Measurements from ENCODE around the gene FOXI3.
A peak's percentile ranks its signal among the peaks of the same experiment; 100 is the strongest.
"Not testable (repeated sequence)": the region's sequence is repeated elsewhere in the genome, so short reads cannot be mapped to it uniquely, and the experiment has no call there.

Gene FOXI3

DNA sequence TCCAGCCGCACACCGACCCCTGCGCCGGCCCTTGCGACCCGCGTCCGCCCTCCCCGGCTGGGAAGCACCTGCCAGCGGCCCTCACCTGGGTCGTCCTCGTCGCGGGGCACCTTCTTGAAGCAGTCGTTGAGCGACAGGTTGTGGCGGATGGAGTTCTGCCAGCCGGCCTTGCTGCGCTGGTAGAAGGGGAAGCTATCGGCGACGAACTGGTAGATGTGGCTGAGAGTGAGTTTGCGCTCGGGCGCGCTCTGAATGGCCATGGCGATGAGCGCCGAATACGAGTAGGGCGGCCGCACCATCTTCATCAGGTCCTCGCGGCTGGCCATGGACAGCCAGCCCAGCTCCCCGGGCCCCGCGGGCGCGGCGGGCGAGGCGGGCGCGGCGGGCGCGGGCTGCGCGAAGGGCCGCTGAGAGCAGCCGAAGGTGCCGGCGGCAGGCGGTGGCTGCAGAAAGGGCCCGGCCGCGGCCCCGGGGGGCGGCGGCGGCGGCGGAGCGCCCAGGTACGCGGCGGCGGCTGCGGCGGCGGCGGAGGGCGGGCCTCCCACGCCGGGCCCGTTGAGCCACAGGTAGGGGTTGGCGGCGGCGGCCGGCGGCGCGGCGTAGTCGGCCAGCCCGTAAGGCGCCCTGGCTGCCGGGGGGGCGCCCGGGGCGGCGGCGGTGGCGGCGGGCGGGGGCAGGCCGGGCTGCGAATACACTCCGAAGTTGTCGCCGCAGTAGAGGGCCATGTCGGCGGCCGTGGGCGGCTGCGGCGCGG lies 505 bp downstream of the FOXI3 start:
- peak; percentile 53 for DNase-seq
- peak overlapping the region; percentile 51 for H3K4me3 Mint-ChIP-seq
- H3K4me1 Mint-ChIP-seq (ENCODE audit: low read depth) = peaks cover 10% of the 10 kb centered on the region
- H3K36me3 Mint-ChIP-seq (ENCODE audit: low read depth) = no peaks in the 10 kb centered on the region
- H3K27me3 Mint-ChIP-seq = peaks cover 72% of the 10 kb centered on the region
- no peaks in the 10 kb centered on the region for H3K9me3 Mint-ChIP-seq
- no peak overlapping the region for H3K27ac Mint-ChIP-seq

DNA sequence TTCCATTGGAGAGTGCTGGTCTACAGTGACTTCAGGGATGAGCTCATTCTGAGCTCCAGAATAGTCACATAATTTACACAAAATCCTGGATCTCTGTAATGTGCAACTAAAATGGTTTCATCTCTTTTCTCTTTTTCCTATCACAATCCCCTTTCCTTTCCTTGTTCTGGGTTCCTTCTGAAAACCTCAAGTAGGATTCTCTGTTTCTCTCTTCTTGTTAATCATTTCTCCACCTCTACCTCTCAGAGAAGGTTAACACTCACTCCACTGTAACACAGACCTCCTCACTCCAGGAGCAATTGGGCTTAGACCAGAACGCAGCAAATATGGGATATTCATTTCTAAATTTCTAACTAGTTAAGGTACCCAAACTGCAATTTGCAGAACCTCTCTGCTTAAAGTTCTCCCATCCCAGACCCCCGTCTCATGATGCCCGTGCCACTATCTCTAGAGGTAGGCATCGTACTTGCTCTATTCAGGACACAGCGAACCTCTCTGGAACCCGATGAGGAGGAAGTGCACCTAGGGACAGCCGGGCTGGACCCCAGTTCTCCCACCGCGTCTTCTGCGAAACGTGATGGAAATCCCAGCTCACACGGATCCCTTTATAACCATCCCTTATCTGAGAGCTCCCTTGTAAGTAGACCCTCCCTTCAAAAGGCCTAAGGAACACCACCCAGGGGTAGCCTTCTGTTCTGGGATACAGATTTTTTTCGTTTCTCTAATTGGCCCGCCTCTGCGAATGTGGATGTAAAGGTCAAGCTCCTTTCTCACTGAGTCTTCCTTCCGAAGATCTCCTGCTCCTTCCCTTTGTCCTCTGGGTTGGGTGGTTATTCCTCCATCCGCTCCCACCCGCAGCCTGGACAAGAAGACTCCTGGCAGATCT lies 1.3 kb downstream of the FOXI3 start:
- peaks cover 10% of the 10 kb centered on the region for H3K4me1 Mint-ChIP-seq (ENCODE audit: low read depth)
- H3K27ac Mint-ChIP-seq = no peak overlapping the region
- H3K36me3 Mint-ChIP-seq (ENCODE audit: low read depth) = no peaks in the 10 kb centered on the region
- no peaks in the 10 kb centered on the region for H3K9me3 Mint-ChIP-seq
- peak; percentile 28 for DNase-seq
- H3K4me3 Mint-ChIP-seq = peak overlapping the region; percentile 51
- peaks cover 77% of the 10 kb centered on the region for H3K27me3 Mint-ChIP-seq

DNA sequence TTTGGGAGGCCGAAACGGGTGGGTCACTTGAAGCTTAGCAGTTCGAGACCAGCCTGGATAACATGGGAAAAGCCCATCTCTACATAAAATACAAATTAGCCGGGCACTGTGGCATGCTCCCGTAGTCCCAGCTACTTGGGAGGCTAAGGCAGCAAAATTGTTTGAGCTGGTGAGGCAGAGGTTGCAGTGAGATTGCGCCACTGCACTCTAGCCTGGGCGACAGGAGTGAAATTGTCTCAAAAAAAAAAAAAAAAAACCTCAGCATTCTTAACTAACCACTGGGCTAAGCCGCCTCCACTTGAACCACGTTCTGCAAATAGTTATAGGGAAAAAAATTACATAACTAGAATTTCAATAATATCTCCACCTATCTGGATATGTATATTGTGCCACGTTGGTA lies 2.3 kb downstream of the FOXI3 start:
- Mint-ChIP-seq H3K4me3 (no peak overlapping the region), H3K27ac (no peak overlapping the region), H3K9me3 (no peaks in the 10 kb centered on the region), H3K36me3 (ENCODE audit: low read depth) (no peaks in the 10 kb centered on the region), H3K4me1 (ENCODE audit: low read depth) (peaks cover 10% of the 10 kb centered on the region), H3K27me3 (peaks cover 75% of the 10 kb centered on the region)
- no peak for DNase-seq

DNA sequence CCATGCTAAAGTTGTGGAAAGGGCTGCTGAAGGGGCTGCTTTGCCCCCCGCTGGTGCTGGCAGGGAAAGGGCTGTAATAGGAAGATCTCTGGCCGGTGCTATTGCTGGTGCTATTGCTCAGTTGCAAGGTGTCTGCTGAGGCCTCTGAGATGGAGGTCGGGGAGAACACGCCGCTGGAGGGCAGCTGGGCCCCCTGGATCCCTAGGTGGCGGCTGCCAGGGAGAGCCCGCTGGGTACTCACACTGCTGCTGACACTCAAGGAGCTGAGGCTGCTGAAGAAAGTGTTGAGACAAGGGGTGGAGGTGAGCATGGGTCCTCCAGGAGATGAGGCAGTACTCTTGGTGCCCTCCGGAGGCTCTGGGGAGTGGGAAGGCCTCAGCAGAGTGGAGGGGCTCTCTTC lies 4.2 kb downstream of the FOXI3 start:
- H3K9me3 Mint-ChIP-seq = no peaks in the 10 kb centered on the region
- H3K27me3 Mint-ChIP-seq = peaks cover 73% of the 10 kb centered on the region
- H3K27ac Mint-ChIP-seq = no peak overlapping the region
- no peak for DNase-seq
- H3K4me1 Mint-ChIP-seq (ENCODE audit: low read depth) = peaks cover 10% of the 10 kb centered on the region
- H3K36me3 Mint-ChIP-seq (ENCODE audit: low read depth) = no peaks in the 10 kb centered on the region
- H3K4me3 Mint-ChIP-seq = no peak overlapping the region

DNA sequence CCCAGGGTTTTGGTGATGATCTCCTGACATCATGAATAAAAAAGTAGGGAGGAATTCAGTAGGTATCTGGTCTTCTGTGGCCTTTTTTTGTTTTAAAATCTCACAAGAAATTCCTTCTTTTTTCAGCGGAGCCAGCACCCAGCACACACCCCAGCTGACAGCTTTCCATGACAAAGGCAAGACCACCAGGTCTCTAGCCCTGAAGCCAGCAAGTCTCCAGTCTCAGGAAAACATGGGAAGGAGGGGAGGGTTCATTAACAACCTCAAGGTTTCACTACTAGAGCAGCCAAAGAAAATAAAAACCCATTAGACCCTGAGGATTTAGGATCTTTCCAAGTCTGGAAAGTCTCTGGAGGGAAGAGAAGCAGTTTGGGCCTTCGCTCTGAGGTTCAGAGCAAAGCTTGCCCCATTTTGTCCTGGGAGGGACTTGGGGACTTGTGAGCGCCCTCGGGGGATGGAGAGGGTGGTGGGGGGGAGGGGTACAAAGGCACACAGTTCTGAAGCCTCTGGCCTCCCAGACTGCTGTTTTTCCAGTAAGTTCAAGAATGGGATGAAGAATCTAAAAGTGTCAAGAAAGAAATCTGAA lies 9.0 kb downstream of the FOXI3 start:
- Mint-ChIP-seq H3K27ac (no peak overlapping the region), H3K4me3 (no peak overlapping the region), H3K9me3 (no peaks in the 10 kb centered on the region), H3K4me1 (ENCODE audit: low read depth) (no peaks in the 10 kb centered on the region), H3K36me3 (ENCODE audit: low read depth) (no peaks in the 10 kb centered on the region), H3K27me3 (peaks cover 68% of the 10 kb centered on the region)
- DNase-seq = no peak

DNA sequence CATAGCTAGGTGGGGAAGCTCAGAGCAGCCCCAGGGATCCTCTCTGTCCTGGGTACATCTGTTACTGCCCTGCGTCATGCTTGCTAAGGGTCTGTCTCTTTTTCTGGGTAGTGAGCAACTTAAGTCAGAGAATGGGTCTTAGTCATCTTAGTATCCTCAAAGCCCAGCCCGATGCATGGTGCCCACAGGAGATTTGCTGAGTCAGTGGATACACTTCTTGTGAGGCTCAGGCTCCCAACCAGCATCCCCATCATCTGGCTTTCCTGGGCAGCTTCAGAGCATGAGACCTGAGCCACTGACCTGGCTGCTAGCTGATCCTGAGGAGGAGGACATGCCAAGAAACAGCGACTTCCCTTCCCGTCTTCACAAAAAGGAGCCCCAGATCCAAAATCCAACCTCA lies 10.0 kb downstream of the FOXI3 start:
- no peak overlapping the region for H3K27ac Mint-ChIP-seq
- no peaks in the 10 kb centered on the region for H3K36me3 Mint-ChIP-seq (ENCODE audit: low read depth)
- no peak overlapping the region for H3K4me3 Mint-ChIP-seq
- no peaks in the 10 kb centered on the region for H3K9me3 Mint-ChIP-seq
- peaks cover 58% of the 10 kb centered on the region for H3K27me3 Mint-ChIP-seq
- no peaks in the 10 kb centered on the region for H3K4me1 Mint-ChIP-seq (ENCODE audit: low read depth)
- DNase-seq = no peak

DNA sequence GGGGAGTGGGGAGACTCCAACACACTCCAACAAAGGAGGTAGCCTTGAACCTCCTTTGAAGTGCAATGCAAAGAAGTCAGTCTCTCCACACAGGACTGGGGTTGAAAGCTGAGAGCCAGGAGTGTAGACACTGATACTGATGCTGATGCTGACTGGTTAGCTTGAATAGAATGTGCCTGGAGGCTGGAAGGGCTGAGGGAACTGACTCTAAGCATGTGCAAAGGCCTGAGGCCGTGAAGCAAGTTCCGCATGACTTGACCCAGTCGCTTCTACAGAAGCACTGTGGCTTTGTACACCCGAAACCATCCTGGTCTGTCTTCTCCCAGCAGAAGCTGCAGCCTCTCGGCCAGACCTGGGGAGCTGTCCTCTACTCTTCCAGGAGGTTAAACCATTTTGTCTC lies 10.4 kb downstream of the FOXI3 start:
- no peak for DNase-seq
- Mint-ChIP-seq H3K27ac (no peak overlapping the region), H3K4me1 (ENCODE audit: low read depth) (no peaks in the 10 kb centered on the region), H3K4me3 (no peak overlapping the region), H3K9me3 (no peaks in the 10 kb centered on the region), H3K36me3 (ENCODE audit: low read depth) (no peaks in the 10 kb centered on the region), H3K27me3 (peaks cover 56% of the 10 kb centered on the region)

DNA sequence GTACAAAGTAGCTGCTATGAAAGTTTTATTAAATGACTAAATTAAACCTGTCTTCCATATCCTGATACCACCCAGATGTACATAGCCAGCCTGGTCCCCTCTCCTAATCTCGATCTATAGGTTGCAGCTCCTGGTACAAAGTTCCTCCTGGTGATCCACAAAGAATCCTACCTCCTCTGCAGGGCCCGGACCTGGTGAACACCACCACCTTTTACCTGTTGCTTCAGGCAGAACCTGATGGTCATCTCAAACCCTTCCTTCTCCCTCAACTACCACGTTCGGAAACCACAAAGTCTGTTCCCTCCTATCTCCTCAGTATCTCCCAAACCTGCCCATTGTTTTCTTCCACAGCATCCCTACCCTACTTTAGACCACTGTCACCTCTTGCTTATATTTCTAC lies 15.5 kb downstream of the FOXI3 start:
- H3K9me3 Mint-ChIP-seq = peaks cover 5% of the 10 kb centered on the region
- no peaks in the 10 kb centered on the region for H3K4me1 Mint-ChIP-seq (ENCODE audit: low read depth)
- H3K27ac Mint-ChIP-seq = no peak overlapping the region
- H3K27me3 Mint-ChIP-seq = peaks cover 35% of the 10 kb centered on the region
- no peak overlapping the region for H3K4me3 Mint-ChIP-seq
- DNase-seq = no peak
- H3K36me3 Mint-ChIP-seq (ENCODE audit: low read depth) = no peaks in the 10 kb centered on the region

DNA sequence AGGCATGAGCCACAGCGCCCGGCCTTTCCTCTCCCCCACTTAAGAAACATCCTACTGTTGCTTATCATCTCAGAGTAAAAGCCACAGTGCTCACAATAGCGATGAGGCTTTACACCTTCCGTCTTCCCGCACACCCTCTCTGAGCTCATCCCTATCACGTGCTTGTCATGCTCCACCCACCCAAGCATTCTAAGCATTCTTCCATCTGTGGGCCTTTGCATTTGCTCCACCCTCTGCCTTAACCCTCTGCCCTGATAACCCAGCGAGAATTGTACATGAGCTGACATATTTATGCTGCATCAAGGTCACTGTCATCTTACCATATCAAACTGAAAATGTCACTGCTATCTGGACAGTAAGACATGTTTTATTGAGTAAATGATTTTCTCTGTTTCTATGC lies 22.6 kb downstream of the FOXI3 start:
- Mint-ChIP-seq H3K9me3 (peaks cover 8% of the 10 kb centered on the region), H3K4me3 (no peak overlapping the region), H3K36me3 (ENCODE audit: low read depth) (no peaks in the 10 kb centered on the region), H3K27me3 (no peaks in the 10 kb centered on the region), H3K4me1 (ENCODE audit: low read depth) (no peaks in the 10 kb centered on the region), H3K27ac (no peak overlapping the region)
- DNase-seq = no peak

DNA sequence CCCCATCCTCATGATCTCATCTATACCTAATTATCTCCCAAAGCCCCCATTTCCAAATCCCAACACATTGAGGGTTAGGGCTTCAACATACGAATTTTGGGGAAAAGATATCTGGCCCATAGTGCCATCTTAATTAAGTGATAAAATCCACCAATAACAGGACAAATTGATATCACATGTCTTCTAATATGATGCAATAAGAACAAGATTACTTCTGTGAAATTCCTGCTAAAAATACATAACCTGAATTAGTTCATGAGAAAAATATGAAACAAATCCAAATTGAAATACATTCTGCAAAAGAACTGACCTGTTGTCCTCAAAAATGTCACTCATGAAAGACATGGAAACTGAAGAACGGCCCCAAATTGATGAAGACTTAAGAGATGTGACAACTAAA lies 28.8 kb downstream of the FOXI3 start:
- Mint-ChIP-seq H3K4me3 (no peak overlapping the region), H3K27me3 (peaks cover 11% of the 10 kb centered on the region), H3K27ac (no peak overlapping the region)

DNA sequence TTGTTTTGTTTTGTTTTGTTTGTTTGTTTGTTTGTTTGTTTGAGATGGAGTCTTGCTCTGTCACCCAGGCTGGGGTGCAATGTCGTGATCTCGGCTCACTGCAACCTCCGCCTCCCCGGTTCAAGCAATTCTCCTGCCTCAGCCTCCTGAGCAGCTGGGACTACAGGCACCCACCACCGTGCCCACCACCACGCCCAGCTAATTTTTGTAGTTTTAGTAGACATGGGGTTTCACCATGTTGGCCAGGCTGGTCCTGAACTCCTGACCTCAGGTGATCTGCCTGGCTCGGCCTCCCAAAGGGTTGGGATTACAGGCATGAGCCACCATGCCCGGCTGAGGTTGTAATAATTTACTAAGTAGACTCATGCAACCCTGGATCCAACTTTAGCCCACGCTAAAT lies 33.4 kb downstream of the FOXI3 start:
- H3K4me1 Mint-ChIP-seq (ENCODE audit: low read depth); DNase-seq; H3K27ac Mint-ChIP-seq: not testable (repeated sequence)

More for the DNA sequence above, 28.8 kb downstream of the FOXI3 start:
- H3K36me3 Mint-ChIP-seq (ENCODE audit: low read depth) = no peaks in the 10 kb centered on the region
- H3K9me3 Mint-ChIP-seq = no peaks in the 10 kb centered on the region
- DNase-seq = no peak
- H3K4me1 Mint-ChIP-seq (ENCODE audit: low read depth) = no peaks in the 10 kb centered on the region

DNA sequence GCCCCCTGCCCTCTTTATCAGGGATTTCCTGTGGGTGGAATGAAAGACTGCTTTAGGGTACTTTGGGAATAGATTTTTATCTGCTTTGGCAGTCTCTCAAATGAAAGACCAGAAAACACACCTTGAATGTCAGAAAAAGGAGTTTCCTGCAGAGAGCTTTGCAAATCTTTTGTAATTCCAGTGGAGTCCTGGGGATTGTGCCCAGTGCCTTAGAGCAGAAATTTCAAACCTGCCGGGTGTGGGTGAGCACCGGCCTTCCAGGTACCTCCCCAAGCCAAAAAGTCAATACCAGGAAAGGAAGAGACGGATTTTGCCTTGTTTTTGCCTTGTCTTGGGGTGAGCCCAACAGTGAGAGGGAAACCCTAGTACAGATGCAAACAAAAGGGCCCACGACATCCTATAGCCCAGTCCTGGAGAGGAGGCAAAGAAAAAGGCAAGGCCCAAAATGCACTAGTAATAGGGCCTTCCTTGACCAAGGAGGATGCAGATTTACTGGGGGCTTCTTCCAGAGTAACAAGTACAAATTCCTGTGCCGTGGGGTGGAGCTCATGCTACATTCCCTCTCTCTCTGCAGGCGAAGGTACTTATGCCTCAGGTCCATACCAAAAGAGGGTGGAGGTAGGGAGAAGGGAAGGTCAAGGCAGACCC lies 36.4 kb downstream of the FOXI3 start:
- Mint-ChIP-seq H3K4me1 (ENCODE audit: low read depth) (no peaks in the 10 kb centered on the region), H3K27ac (no peak overlapping the region), H3K27me3 (peaks cover 22% of the 10 kb centered on the region), H3K4me3 (no peak overlapping the region), H3K9me3 (no peaks in the 10 kb centered on the region), H3K36me3 (ENCODE audit: low read depth) (no peaks in the 10 kb centered on the region)
- DNase-seq = no peak

More for the DNA sequence above, 33.4 kb downstream of the FOXI3 start:
- not testable (repeated sequence) for H3K36me3 Mint-ChIP-seq (ENCODE audit: low read depth); H3K4me3 Mint-ChIP-seq; H3K9me3 Mint-ChIP-seq
- H3K27me3 Mint-ChIP-seq = peaks cover 25% of the 10 kb centered on the region

DNA sequence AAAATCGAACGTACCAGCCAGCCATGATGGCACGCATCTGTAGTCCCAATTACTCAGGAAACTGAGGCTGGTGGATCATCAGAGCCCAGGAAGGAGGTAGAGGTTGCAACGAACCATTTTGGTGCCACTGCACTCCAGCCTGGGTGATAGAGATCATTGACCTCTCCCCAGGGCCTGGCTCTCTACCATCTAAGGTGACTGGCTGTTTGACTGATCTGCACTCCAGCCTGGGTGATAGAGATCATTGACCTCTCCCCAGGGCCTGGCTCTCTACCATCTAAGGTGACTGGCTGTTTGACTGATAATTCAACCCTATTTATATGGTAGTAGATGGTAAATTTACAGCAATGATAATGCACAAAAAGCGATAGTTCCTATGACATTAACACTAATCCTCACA lies 43.6 kb downstream of the FOXI3 start:
- H3K4me1 Mint-ChIP-seq (ENCODE audit: low read depth); H3K27ac Mint-ChIP-seq; H3K4me3 Mint-ChIP-seq; H3K9me3 Mint-ChIP-seq; H3K36me3 Mint-ChIP-seq (ENCODE audit: low read depth); DNase-seq; H3K27me3 Mint-ChIP-seq: not testable (repeated sequence)

DNA sequence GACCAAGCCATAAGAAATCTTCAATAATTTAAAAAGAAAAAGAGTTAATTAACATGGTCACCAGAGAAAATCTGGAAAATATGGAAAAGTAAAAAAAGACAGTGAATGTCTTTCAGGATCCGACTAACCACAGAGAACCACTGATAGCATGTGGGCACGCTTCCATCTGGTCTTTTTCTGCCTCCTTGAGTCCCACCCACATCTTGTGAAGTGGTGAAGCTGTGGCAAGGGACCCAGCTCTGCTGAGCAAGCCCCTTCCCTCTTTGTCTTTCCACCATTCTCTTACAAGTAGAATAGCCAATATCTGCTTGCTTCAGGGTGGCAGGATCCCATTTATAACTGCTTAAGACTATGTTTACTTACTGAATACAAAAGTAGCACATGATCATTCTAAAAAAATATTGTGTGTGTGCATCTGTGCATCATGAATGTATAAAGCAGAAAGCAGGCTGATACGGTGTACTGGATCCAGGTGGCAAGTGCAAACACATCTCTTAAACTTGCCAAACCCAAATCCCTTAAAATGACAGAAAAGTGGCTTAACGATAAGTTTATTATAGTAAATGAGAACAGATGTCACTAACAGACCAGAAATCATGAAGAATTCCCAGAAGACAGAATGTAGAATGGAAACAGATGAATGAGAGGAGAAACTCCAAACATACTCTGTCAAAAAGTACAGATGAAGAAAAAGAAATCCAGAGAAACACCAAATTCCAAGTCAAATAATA lies 52.3 kb downstream of the FOXI3 start:
- no peak for DNase-seq

More for the DNA sequence above, 52.3 kb downstream of the FOXI3 start:
- Mint-ChIP-seq H3K4me1 (ENCODE audit: low read depth) (no peaks in the 10 kb centered on the region), H3K27me3 (peaks cover 20% of the 10 kb centered on the region), H3K4me3 (no peak overlapping the region), H3K27ac (no peak overlapping the region), H3K36me3 (ENCODE audit: low read depth) (no peaks in the 10 kb centered on the region), H3K9me3 (no peaks in the 10 kb centered on the region)
